Stimulated activated CD4-positive, alpha-beta T cell treated with anti-CD3 and anti-CD28 coated beads, Interleukin-12 subunit alpha, Interleukin-12 subunit beta, amount 100 ng/mL, for 48 hours (primary cell): ENCODE data around the gene TTC21A.

Experiments
- DNase-seq, 3 donors: peaks; one replicate each; pipeline ENCODE4 v3.0.0-alpha.2; 2020; ENCODE audit warnings: low read depth in 2 of 3, low spot score in 1 of 3

The TTC21A gene

GRCh38 chr3:39177708-39178332, 70.3 kb downstream of the TTC21A start:
- peak in 2 of 3 donors; percentile 65 to 71 for DNase-seq

GRCh38 chr3:39178553-39178952, 71.1 kb downstream of the TTC21A start:
- DNase-seq: no peak

- DNase-seq: no peak
These were observed 72.7 kb downstream of the TTC21A start for GRCh38 chr3:39180183-39180545.

GRCh38 chr3:39180546-39181346, 73.3 kb downstream of the TTC21A start:
- DNase-seq: peak; percentile 75 to 80 (median 77)

DNA sequence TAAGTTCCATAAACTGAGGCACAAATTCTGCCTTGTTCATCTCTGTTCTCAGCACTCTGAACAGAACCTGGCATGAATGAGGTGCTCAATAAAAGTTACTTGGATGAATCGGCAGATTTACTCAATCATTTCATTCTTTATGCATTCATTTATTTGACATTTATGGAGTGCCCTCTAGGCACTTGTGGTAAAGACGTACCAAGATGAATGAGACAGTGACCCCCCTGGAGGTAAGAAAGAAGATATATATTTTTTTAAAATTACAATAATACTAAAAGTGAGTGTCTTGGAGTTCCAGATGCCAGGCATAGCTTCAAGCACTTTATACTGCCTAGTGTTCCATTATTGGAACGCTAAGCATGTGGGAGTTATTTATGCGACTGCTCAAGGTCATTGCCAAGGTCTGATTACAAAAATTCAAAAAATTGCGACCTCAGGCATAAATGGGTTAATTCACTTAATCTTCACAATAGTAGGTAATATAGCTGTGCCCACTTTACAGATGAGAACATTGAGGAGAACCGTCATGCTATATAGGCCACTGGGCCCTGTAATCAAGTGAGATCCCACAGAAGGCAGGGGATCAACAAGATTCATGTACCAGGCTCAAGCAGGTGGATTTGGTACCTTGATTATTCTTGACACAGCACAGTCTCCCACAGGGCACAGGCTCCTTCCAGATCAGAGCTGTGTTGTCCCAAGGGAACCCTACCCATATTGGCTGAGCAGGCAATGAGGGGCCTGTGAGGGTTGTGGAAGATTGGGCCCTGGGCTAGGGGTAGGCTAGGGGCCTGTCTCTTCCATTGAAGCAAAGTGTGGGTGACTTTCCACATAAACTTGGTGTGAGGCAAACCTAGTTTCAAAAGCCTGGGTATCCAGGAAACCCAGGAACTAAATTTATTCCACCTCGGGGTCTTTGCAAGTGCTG, 74.2 kb downstream of the TTC21A start:
- DNase-seq: no peak

DNA sequence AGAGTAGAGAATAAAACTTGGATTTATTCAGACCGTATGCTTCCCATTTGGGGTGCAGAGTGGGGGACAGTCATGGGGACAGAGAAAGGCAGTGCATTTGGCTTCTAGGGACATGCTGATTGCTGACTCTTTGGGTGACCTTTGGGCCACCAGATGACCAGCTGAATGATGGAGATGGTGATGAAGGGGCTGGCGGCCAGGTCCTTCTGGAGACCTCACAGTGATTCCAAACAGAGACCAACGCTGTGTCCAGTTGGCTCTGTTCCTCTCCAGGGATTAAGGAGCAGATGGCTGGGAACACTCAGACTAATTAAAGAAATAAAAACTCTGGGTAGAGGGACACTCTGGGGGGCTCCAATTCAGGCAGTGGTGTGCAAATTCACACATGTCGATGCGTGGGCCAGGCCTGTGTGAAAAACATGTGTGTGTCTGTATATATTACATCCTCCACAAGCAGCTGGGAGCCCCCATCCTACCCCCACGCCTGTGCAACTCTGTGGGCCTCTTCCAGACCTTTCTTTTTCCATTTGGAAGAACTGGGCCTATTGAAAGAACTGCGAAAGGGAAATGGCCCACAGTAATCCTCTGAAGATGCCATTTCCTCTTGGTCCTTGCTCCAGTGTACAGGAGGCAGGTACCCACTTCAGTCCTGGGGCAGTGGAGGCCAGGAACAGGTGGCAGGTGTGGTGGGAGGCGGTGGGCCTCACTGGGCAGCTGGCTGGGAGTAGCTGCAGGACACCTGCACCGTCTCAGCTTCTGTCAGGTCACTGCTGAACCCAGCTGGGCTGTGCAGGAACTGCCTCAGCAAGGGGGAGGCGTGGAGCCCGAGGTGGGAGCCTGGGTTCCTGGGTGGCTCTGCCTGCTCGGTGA, 76.0 kb downstream of the TTC21A start:
- DNase-seq: no peak

- DNase-seq: no peak
These were observed 76.8 kb downstream of the TTC21A start for GRCh38 chr3:39184081-39184967.

- no peak for DNase-seq
These were observed 77.4 kb downstream of the TTC21A start for GRCh38 chr3:39184968-39185285.

- DNase-seq: no peak
These were observed 78.0 kb downstream of the TTC21A start for GRCh38 chr3:39185326-39185958.

DNA sequence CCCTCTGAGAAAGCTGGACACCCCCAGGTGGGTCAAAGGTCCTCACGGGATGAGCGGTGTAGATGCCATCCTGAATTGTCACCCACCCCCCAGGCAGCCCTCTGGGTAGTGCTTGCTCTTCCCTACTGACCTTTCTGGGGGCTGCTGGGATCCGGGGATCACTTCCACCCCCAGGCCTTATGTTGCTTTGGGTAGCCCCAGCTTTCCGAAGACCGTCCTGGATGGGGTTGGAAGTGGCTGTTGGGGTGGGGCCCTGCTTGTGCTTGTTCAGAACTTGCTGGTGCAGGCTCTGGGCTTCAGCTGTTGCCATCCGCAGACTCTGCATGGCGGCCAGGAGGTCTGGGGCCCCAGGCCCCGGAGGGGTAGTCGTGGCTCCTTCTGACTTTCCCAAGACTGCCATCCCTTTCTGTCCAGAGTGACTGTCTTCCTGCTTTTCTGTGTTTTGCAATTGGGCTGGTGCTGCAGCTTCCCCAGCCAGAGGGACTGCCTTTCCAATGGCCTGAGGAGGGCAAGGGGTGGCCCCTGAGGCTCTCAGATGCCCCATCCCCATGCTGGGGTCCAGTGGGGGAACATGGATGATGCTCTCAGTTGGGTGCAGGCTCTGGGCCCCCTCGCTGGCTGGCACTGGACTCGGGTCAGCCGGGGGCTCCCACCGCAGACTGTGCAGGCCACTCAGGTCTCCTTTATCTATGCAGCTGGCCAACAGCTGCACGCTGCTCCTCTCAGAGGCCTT, 78.6 kb downstream of the TTC21A start:
- no peak for DNase-seq

- no peak for DNase-seq
These were observed 79.2 kb downstream of the TTC21A start for GRCh38 chr3:39186692-39187151.

DNA sequence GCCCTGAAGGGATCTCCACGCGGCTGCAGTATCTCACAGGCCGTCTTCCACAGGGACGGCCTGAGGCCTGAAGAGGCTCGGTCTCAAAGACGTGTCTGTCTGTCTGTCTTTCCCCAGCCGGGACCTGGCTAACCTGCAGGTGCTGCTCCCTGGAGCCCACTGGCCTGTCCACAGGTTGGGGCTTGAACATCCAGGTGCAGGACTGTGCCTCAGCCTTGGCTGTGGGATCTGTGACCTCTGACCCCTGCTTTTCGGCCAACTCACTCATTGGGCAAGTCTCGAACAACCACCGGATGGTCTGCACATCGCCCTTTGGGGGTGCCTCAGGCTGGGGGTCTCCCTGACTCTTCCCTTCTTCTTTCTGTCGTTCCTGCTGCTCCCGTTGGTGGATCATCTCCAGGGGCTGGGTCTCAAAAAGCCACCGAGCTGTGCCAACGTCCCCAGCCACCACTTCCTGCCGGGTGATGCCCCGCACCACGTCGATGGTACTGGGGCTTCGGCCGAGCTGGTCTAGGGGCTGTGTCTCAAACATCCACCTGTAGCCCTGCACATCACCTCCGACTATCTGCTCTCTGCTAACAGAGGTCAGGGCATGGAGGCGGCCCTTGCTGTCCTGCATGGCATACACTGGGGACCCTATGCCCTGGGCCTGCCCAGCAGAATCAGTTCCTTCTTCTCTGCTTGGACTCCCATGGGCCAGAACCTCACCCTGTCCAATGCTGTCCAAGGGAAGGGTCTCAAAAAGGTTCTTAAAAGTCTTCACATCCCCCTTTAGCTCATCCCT, 80.1 kb downstream of the TTC21A start:
- no peak for DNase-seq
